Measurements from ENCODE around the gene AGAP1.

DNA sequence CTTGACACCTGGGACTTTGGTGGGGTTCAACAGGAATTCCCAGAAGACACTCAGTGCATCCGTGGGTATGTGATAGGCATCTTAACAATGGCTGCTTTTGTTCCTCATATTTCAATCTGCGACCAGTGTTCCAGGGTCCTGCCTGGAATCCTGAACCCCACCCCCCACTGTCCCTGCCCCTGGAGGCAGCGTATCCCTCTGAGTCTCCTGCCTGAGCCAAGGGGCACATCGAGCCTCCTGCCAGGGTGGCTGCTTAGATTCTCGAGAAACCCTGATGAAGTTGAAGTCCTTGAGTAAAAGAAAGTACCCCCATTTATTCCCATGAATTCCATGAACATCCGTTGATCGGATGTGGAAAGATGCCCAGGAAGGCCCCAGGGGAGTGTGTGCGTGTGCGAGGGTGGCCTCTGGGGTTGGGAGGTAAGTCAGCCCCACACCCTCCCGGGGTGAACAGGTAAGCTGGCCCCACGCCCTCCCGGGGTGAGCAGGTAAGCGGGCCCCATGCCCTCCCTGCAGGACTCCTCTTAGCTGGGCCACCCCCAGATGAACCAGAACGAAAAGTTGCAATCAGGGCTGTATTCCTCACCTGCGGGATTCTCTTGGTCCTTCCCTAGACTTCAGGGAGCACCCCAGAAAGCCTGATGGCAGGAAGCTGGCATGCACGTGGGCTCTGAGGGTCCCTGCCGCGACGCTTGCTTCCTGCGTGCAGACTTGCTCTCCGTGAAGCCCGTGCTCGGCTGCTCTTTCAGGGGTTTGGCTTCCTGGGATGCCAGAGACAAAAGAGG is 253.3 kb downstream of the AGAP1 start:
- no peak for TF ChIP-seq CTCF (IDR thresholded peaks at IDR 0.05 in 8 of 11, conservative IDR thresholded peaks at IDR 0.05 in 3 of 11)
- no peak for TF ChIP-seq POLR2AphosphoS5 (IDR thresholded peaks at IDR 0.05)
- no peak for TF ChIP-seq POLR2A (IDR thresholded peaks at IDR 0.05)

Data from spleen (tissue), 7 donors.